Parathyroid adenoma (tissue), 2 donors: ENCODE measurements around the gene AKT3.

Experiments
- H2AFZ ChIP-seq: fragments of 300-600 bp; sonication (generic); one replicate; pipeline ENCODE4 v1.7.0; 2017; ENCODE audit warnings: antibody characterized with exemption, mild to moderate bottlenecking
- H3K27ac ChIP-seq: fragments of 300-600 bp; sonication (generic); one replicate; pipeline ENCODE4 v1.7.0; 2017
- H3K27me3 ChIP-seq: fragments of 300-600 bp; sonication (generic); one replicate; pipeline ENCODE4 v1.7.0; 2017; ENCODE audit warnings: low read length; ENCODE audit not compliant: control insufficient read depth, insufficient read depth
- H3K36me3 ChIP-seq: fragments of 300-600 bp; sonication (generic); one replicate; pipeline ENCODE4 v1.7.0; 2017; ENCODE audit warnings: low read length; ENCODE audit not compliant: control insufficient read depth, insufficient read depth
- H3K4me1 ChIP-seq: fragments of 300-600 bp; sonication (generic); one replicate; pipeline ENCODE4 v1.7.0; 2017; ENCODE audit warnings: control low read depth
- H3K4me2 ChIP-seq: fragments of 300-600 bp; sonication (generic); one replicate; pipeline ENCODE4 v1.7.0; 2017; ENCODE audit warnings: low read length
- H3K4me3 ChIP-seq: fragments of 300-600 bp; sonication (generic); one replicate; pipeline ENCODE4 v1.7.0; 2017; ENCODE audit warnings: low read depth, low read length
- H3K79me2 ChIP-seq: fragments of 300-600 bp; sonication (generic); one replicate; pipeline ENCODE4 v1.7.0; 2017; ENCODE audit warnings: control low read depth
- H3K9ac ChIP-seq: fragments of 300-600 bp; sonication (generic); one replicate; pipeline ENCODE4 v1.7.0; 2017; ENCODE audit warnings: mild to moderate bottlenecking
- H3K9me3 ChIP-seq: fragments of 300-600 bp; sonication (generic); one replicate; pipeline ENCODE4 v1.7.0; 2017; ENCODE audit warnings: low read length; ENCODE audit not compliant: control insufficient read depth
- CTCF ChIP-seq: fragments of 300-600 bp; sonication (generic); IDR thresholded peaks from one replicate; pipeline ENCODE4 v1.7.0; 2017; ENCODE audit warnings: antibody characterized with exemption, mild to moderate bottlenecking
- donor health status: primary hyperparathyroidism.

AKT3 gene

GRCh38 chr1:243727503-243728203 lies 122.4 kb downstream of the AKT3 start:
- H3K27me3 ChIP-seq: no peaks in the 10 kb centered on the region
- no peak for TF ChIP-seq CTCF
- no peak overlapping the region for H3K4me3 ChIP-seq
- no peak overlapping the region for H3K4me2 ChIP-seq
- H2AFZ ChIP-seq: no peak overlapping the region
- peaks cover 2% of the 10 kb centered on the region for H3K79me2 ChIP-seq
- no peaks in the 10 kb centered on the region for H3K36me3 ChIP-seq
- no peak overlapping the region for H3K27ac ChIP-seq
- H3K9me3 ChIP-seq: no peaks in the 10 kb centered on the region
- H3K4me1 ChIP-seq: no peaks in the 10 kb centered on the region
- H3K9ac ChIP-seq: no peak overlapping the region

GRCh38 chr1:243726806-243727502 lies 123.1 kb downstream of the AKT3 start:
- Histone ChIP-seq H3K36me3 (no peaks in the 10 kb centered on the region), H3K4me2 (no peak overlapping the region), H3K79me2 (peaks cover 2% of the 10 kb centered on the region), H2AFZ (no peak overlapping the region), H3K27me3 (no peaks in the 10 kb centered on the region), H3K4me3 (no peak overlapping the region), H3K9ac (no peak overlapping the region), H3K4me1 (no peaks in the 10 kb centered on the region), H3K27ac (no peak overlapping the region), H3K9me3 (no peaks in the 10 kb centered on the region)
- no peak for TF ChIP-seq CTCF

DNA sequence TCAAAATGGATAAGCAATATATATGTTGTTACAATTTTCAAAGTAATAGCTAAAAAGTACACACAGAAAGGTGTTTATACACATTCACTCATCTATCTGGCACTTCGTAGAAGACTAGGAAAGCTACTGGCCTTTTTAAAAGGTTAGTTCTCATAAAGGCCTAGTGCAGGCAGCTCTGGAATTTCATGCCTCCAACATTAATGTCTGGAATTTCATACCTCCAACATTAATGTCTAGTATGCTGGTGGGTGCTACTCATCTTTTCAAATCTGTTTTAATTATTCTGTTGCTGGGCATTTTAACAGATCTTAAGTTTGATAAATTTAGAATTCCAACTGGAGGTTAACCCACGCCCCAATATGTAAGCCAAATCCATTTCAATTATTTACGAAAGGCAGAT lies 124.2 kb downstream of the AKT3 start:
- Histone ChIP-seq H3K79me2 (peaks cover 2% of the 10 kb centered on the region), H3K27me3 (no peaks in the 10 kb centered on the region), H3K27ac (no peak overlapping the region), H3K9ac (no peak overlapping the region), H3K4me3 (no peak overlapping the region), H3K4me1 (no peaks in the 10 kb centered on the region), H2AFZ (no peak overlapping the region), H3K4me2 (no peak overlapping the region), H3K9me3 (no peaks in the 10 kb centered on the region), H3K36me3 (no peaks in the 10 kb centered on the region)
- TF ChIP-seq CTCF: no peak

DNA sequence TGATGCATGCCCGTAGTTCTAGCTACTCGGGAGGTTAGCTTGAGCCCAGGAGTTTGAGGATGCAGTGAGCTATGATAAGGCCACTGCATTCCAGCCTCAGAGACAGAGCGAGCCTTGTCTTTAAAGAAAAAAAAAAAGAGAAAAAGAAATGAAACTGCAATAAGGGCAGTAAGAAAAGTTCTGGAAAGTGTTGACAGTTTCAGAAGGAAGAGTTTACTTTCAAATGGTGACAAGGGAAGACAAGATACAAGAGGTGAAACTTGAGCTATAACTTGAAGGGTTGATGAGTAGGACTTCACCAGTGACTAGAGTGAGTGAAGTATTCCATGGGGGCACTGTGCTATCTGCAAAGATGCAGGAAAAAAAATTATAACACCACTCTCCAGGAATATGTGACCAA lies 125.0 kb downstream of the AKT3 start:
- no peaks in the 10 kb centered on the region for H3K4me1 ChIP-seq
- no peak overlapping the region for H3K27ac ChIP-seq
- H3K4me2 ChIP-seq: no peak overlapping the region
- no peaks in the 10 kb centered on the region for H3K36me3 ChIP-seq
- H3K4me3 ChIP-seq: no peak overlapping the region
- no peak for TF ChIP-seq CTCF
- no peak overlapping the region for H3K9ac ChIP-seq
- H3K79me2 ChIP-seq: peaks cover under 1% of the 10 kb centered on the region
- no peaks in the 10 kb centered on the region for H3K9me3 ChIP-seq
- H3K27me3 ChIP-seq: no peaks in the 10 kb centered on the region
- no peak overlapping the region for H2AFZ ChIP-seq
